Fibroblast of upper back skin (primary cell): ENCODE data around the gene FOXJ3.

Source experiments
- DNase-seq: peaks from one replicate; pipeline ENCODE4 v3.0.0-alpha.2; 2013

The FOXJ3 gene

DNA sequence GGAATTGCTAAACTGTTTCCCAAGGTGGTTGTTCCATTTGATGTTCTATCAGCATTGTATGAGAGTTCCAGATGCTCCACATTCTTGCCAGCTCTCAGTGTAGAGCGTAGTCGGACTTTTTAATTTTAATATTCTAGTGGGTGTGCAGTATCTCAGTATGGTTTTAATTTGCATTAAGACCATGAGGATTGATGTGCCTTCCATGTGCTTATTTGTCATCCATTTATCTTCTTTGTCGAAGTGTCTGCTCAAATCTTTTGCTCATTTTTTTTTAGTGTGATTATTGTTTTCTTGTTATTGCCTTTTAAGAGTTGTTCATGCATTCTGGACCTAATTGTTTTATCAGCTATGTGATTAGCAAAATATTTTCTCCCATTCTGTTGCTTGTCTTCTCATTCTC is 195.6 kb downstream of the FOXJ3 start:
- no peak for DNase-seq

- DNase-seq: no peak
Measured at GRCh38 chr1:42138586-42138985, 196.4 kb downstream of the FOXJ3 start.

- no peak for DNase-seq
Measured at GRCh38 chr1:42137766-42138165, 197.3 kb downstream of the FOXJ3 start.

GRCh38 chr1:42136466-42136865 is 198.6 kb downstream of the FOXJ3 start:
- DNase-seq: no peak

- DNase-seq: no peak
Measured at GRCh38 chr1:42135426-42135825, 199.6 kb downstream of the FOXJ3 start.

- DNase-seq: no peak
Measured at GRCh38 chr1:42133809-42134526, 201.1 kb downstream of the FOXJ3 start.

DNA sequence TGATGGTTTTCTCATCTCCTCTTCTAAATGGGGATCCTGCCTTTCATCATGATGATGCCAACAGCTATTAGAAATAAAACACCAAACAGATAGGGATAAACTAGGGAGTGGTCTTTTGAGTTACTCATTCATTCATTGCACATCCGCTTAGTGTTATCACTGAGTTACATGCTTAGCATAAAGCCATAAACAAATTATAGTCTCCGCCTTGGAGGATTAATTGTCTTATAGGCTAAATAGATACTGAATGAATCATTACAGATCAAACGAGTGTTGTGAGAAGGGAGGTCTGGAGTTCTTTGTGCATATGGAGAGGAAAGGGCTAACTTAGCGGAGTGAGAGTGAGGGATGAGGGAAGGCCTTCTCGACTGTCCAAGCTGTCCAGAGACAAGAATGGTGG is 201.6 kb downstream of the FOXJ3 start:
- no peak for DNase-seq

DNA sequence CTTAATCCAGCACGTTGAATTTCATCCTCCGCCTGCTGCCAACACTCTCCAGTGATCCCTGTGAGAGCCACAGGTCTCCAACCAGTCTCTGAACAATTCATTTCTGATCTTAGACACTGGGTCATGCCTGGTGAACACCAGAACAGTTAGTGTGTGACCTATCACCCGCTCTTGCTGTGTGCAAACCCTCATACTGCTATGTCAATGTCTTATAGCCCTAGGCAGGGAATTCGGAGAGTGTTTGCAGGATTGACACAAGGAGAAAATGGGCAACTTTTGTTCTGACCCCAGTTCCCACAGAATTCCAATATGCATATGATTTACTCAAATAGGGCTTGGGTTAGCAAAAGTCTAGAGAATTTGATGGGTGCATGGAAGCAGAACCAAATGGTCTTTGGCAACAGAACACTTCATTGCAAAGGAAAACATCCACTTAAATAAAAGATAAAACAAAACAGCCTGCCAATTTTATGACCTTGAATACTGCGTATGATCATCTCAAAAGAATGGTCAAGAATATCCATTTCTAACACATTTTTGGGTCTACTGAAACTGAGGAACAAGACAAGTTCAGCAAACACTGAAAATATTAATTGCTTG is 204.9 kb downstream of the FOXJ3 start:
- no peak for DNase-seq

DNA sequence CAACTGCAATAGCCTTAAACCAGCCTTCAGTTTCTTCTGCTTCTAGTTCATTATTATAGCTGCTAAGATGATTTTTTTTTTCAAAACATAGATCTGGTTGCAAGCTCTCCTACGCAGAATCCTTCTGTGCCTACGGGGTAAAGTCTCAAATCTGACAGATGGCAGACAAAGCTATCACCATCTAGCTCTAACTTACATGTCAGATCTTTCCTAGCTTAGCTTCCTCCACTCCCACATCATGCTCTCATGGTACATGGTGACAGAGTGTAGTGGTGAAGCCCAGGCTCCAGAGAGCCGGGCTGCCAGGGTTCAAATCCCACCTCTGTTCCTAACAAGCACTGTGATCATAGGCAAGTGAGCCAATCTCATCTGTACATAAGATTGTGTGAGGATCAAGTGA is 206.1 kb downstream of the FOXJ3 start:
- no peak for DNase-seq

- DNase-seq: no peak
Measured at GRCh38 chr1:42128499-42128898, 206.5 kb downstream of the FOXJ3 start.

- no peak for DNase-seq
Measured at GRCh38 chr1:42127767-42128166, 207.3 kb downstream of the FOXJ3 start.
